Parathyroid adenoma (tissue), 2 donors: ENCODE results near the gene PDZRN3.
A peak's percentile ranks its signal among the peaks of the same experiment; 100 is the strongest.

Experiments
- H2AFZ ChIP-seq: fragments of 300-600 bp; sonication (generic); one replicate; pipeline ENCODE4 v1.7.0; 2017; ENCODE audit warnings: antibody characterized with exemption, mild to moderate bottlenecking
- H3K27ac ChIP-seq: fragments of 300-600 bp; sonication (generic); one replicate; pipeline ENCODE4 v1.7.0; 2017
- H3K27me3 ChIP-seq: fragments of 300-600 bp; sonication (generic); one replicate; pipeline ENCODE4 v1.7.0; 2017; ENCODE audit warnings: low read length; ENCODE audit not compliant: control insufficient read depth, insufficient read depth
- H3K36me3 ChIP-seq: fragments of 300-600 bp; sonication (generic); one replicate; pipeline ENCODE4 v1.7.0; 2017; ENCODE audit warnings: low read length; ENCODE audit not compliant: control insufficient read depth, insufficient read depth
- H3K4me1 ChIP-seq: fragments of 300-600 bp; sonication (generic); one replicate; pipeline ENCODE4 v1.7.0; 2017; ENCODE audit warnings: control low read depth
- H3K4me2 ChIP-seq: fragments of 300-600 bp; sonication (generic); one replicate; pipeline ENCODE4 v1.7.0; 2017; ENCODE audit warnings: low read length
- H3K4me3 ChIP-seq: fragments of 300-600 bp; sonication (generic); one replicate; pipeline ENCODE4 v1.7.0; 2017; ENCODE audit warnings: low read depth, low read length
- H3K79me2 ChIP-seq: fragments of 300-600 bp; sonication (generic); one replicate; pipeline ENCODE4 v1.7.0; 2017; ENCODE audit warnings: control low read depth
- H3K9ac ChIP-seq: fragments of 300-600 bp; sonication (generic); one replicate; pipeline ENCODE4 v1.7.0; 2017; ENCODE audit warnings: mild to moderate bottlenecking
- H3K9me3 ChIP-seq: fragments of 300-600 bp; sonication (generic); one replicate; pipeline ENCODE4 v1.7.0; 2017; ENCODE audit warnings: low read length; ENCODE audit not compliant: control insufficient read depth
- CTCF ChIP-seq: fragments of 300-600 bp; sonication (generic); IDR thresholded peaks from one replicate; pipeline ENCODE4 v1.7.0; 2017; ENCODE audit warnings: antibody characterized with exemption, mild to moderate bottlenecking
- donor health status: primary hyperparathyroidism.

Gene PDZRN3

GRCh38 chr3:73621388-73621787 lies 3.4 kb downstream of the PDZRN3 start:
- Histone ChIP-seq H3K27ac (no peak overlapping the region), H3K4me3 (peak overlapping the region; percentile 28), H3K79me2 (no peaks in the 10 kb centered on the region), H3K9me3 (no peaks in the 10 kb centered on the region), H3K9ac (no peak overlapping the region), H3K36me3 (no peaks in the 10 kb centered on the region), H3K4me1 (no peaks in the 10 kb centered on the region), H3K4me2 (peak overlapping the region; percentile 53), H3K27me3 (no peaks in the 10 kb centered on the region), H2AFZ (peak overlapping the region; percentile 0)
- no peak for TF ChIP-seq CTCF

GRCh38 chr3:73618461-73618860 lies 6.3 kb downstream of the PDZRN3 start:
- H3K27me3 ChIP-seq = no peaks in the 10 kb centered on the region
- H3K79me2 ChIP-seq = no peaks in the 10 kb centered on the region
- TF ChIP-seq CTCF = no peak
- no peak overlapping the region for H3K4me2 ChIP-seq
- no peak overlapping the region for H3K9ac ChIP-seq
- H3K36me3 ChIP-seq = no peaks in the 10 kb centered on the region
- H3K9me3 ChIP-seq = no peaks in the 10 kb centered on the region
- H3K4me1 ChIP-seq = no peaks in the 10 kb centered on the region
- no peak overlapping the region for H2AFZ ChIP-seq
- H3K27ac ChIP-seq = no peak overlapping the region
- H3K4me3 ChIP-seq = no peak overlapping the region

GRCh38 chr3:73616056-73616455 lies 8.7 kb downstream of the PDZRN3 start:
- H3K79me2 ChIP-seq = no peaks in the 10 kb centered on the region
- no peaks in the 10 kb centered on the region for H3K9me3 ChIP-seq
- no peak overlapping the region for H3K4me2 ChIP-seq
- H3K27me3 ChIP-seq = no peaks in the 10 kb centered on the region
- H3K36me3 ChIP-seq = no peaks in the 10 kb centered on the region
- no peak for TF ChIP-seq CTCF
- no peak overlapping the region for H3K4me3 ChIP-seq
- H3K4me1 ChIP-seq = no peaks in the 10 kb centered on the region
- no peak overlapping the region for H3K9ac ChIP-seq
- H3K27ac ChIP-seq = no peak overlapping the region
- H2AFZ ChIP-seq = no peak overlapping the region

GRCh38 chr3:73614419-73614818 lies 10.3 kb downstream of the PDZRN3 start:
- Histone ChIP-seq H3K4me2 (no peak overlapping the region), H3K36me3 (no peaks in the 10 kb centered on the region), H3K9me3 (no peaks in the 10 kb centered on the region), H3K79me2 (no peaks in the 10 kb centered on the region), H2AFZ (no peak overlapping the region), H3K4me3 (no peak overlapping the region), H3K27ac (no peak overlapping the region), H3K27me3 (no peaks in the 10 kb centered on the region), H3K4me1 (no peaks in the 10 kb centered on the region), H3K9ac (no peak overlapping the region)
- TF ChIP-seq CTCF = no peak

GRCh38 chr3:73611176-73611575 lies 13.6 kb downstream of the PDZRN3 start:
- Histone ChIP-seq H3K9me3 (no peaks in the 10 kb centered on the region), H3K4me3 (no peak overlapping the region), H3K4me2 (no peak overlapping the region), H3K36me3 (no peaks in the 10 kb centered on the region), H2AFZ (no peak overlapping the region), H3K27me3 (no peaks in the 10 kb centered on the region), H3K79me2 (no peaks in the 10 kb centered on the region), H3K27ac (no peak overlapping the region), H3K9ac (no peak overlapping the region), H3K4me1 (no peaks in the 10 kb centered on the region)
- no peak for TF ChIP-seq CTCF
